H1 (cell line): Measurements from ENCODE around the gene C8B. TPM values are rescaled to one million over a fixed set of nuclear protein-coding genes. Genes with fewer than 3 reads are reported as not detected.

Experiments
- ASH2L ChIP-seq: fragments of 200-600, 300-600 bp; sonication (generic); IDR thresholded peaks from one replicate; pipeline ENCODE4 v1.7.1; 2017; ENCODE audit warnings: low read length
- SIRT6 ChIP-seq: IDR thresholded peaks from one replicate; pipeline ENCODE4 v1.7.1; 2012; ENCODE audit warnings: low read length, inconsistent platforms
- SP2 ChIP-seq: IDR thresholded peaks from 2 replicates; pipeline ENCODE4 v1.6.1; 2012; ENCODE audit warnings: mild to moderate bottlenecking, low read length, inconsistent platforms
- polyA plus RNA-seq, 7 experiments: library from polyadenylated mRNA; depleted of rRNA in 3 of 7; stranded (reverse) in 5 of 7; unstranded in 2 of 7; fragments of >200 nt in 5 of 7; fragments of 200-250 nt in 2 of 7; gene quantifications; 1 replicate in 5 of 7; 2 replicates in 1 of 7; 4 replicates in 1 of 7; pipeline versions ENCODE4 v1.2.1 to v1.2.3, GENCODE V29; 2011 to 2013; ENCODE audit warnings: missing spikeins in 2 of 7, mixed read lengths in 2 of 7
- total RNA-seq: library from RNA; stranded (reverse); fragmentation: NEBNext Ultra II Directional; extraction: Animal tissue kit (Norgen Biotek cat#: 25700); gene quantifications from 2 replicates; pipeline ENCODE4 v1.2.1, GENCODE V29; 2021
- TF ChIP-seq, protein P1 (sequence below): fragments of 300-600 bp; sonication (generic); IDR thresholded peaks from 2 replicates; pipeline ENCODE4 v1.7.1; 2012; ENCODE audit warnings: low read length, moderate library complexity, mild to moderate bottlenecking, inconsistent platforms; ENCODE audit not compliant: insufficient replicate concordance

Gene C8B
- total and polyA plus RNA-seq, 2 of the 8 experiments (the other 6 are each of a cell fraction or from before 2014, with no cell fraction given): not detected

DNA sequence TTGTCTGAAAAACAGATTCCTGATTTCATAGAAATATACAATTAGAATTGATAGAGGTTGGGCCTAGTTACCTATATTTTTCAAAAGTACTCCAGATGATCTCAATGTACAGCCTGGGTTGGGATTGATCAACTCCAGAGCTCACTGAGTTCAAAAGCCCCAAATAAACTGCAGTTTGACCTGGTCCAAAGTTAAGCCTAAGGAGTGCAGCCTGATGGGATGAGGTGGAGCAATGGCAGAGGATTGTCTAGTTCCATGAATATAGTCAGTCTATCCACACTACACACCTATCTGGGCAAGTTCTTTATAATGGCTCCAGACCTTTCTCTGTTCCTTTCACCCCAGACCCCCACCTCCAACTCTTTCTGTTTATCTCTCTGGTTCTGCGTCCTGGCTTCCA lies 62.0 kb downstream of the C8B start (continued):
- TF ChIP-seq, protein P1, sequence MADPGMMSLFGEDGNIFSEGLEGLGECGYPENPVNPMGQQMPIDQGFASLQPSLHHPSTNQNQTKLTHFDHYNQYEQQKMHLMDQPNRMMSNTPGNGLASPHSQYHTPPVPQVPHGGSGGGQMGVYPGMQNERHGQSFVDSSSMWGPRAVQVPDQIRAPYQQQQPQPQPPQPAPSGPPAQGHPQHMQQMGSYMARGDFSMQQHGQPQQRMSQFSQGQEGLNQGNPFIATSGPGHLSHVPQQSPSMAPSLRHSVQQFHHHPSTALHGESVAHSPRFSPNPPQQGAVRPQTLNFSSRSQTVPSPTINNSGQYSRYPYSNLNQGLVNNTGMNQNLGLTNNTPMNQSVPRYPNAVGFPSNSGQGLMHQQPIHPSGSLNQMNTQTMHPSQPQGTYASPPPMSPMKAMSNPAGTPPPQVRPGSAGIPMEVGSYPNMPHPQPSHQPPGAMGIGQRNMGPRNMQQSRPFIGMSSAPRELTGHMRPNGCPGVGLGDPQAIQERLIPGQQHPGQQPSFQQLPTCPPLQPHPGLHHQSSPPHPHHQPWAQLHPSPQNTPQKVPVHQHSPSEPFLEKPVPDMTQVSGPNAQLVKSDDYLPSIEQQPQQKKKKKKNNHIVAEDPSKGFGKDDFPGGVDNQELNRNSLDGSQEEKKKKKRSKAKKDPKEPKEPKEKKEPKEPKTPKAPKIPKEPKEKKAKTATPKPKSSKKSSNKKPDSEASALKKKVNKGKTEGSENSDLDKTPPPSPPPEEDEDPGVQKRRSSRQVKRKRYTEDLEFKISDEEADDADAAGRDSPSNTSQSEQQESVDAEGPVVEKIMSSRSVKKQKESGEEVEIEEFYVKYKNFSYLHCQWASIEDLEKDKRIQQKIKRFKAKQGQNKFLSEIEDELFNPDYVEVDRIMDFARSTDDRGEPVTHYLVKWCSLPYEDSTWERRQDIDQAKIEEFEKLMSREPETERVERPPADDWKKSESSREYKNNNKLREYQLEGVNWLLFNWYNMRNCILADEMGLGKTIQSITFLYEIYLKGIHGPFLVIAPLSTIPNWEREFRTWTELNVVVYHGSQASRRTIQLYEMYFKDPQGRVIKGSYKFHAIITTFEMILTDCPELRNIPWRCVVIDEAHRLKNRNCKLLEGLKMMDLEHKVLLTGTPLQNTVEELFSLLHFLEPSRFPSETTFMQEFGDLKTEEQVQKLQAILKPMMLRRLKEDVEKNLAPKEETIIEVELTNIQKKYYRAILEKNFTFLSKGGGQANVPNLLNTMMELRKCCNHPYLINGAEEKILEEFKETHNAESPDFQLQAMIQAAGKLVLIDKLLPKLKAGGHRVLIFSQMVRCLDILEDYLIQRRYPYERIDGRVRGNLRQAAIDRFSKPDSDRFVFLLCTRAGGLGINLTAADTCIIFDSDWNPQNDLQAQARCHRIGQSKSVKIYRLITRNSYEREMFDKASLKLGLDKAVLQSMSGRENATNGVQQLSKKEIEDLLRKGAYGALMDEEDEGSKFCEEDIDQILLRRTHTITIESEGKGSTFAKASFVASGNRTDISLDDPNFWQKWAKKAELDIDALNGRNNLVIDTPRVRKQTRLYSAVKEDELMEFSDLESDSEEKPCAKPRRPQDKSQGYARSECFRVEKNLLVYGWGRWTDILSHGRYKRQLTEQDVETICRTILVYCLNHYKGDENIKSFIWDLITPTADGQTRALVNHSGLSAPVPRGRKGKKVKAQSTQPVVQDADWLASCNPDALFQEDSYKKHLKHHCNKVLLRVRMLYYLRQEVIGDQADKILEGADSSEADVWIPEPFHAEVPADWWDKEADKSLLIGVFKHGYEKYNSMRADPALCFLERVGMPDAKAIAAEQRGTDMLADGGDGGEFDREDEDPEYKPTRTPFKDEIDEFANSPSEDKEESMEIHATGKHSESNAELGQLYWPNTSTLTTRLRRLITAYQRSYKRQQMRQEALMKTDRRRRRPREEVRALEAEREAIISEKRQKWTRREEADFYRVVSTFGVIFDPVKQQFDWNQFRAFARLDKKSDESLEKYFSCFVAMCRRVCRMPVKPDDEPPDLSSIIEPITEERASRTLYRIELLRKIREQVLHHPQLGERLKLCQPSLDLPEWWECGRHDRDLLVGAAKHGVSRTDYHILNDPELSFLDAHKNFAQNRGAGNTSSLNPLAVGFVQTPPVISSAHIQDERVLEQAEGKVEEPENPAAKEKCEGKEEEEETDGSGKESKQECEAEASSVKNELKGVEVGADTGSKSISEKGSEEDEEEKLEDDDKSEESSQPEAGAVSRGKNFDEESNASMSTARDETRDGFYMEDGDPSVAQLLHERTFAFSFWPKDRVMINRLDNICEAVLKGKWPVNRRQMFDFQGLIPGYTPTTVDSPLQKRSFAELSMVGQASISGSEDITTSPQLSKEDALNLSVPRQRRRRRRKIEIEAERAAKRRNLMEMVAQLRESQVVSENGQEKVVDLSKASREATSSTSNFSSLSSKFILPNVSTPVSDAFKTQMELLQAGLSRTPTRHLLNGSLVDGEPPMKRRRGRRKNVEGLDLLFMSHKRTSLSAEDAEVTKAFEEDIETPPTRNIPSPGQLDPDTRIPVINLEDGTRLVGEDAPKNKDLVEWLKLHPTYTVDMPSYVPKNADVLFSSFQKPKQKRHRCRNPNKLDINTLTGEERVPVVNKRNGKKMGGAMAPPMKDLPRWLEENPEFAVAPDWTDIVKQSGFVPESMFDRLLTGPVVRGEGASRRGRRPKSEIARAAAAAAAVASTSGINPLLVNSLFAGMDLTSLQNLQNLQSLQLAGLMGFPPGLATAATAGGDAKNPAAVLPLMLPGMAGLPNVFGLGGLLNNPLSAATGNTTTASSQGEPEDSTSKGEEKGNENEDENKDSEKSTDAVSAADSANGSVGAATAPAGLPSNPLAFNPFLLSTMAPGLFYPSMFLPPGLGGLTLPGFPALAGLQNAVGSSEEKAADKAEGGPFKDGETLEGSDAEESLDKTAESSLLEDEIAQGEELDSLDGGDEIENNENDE: no peak
- no peak for TF ChIP-seq SIRT6
- no peak for TF ChIP-seq ASH2L
- TF ChIP-seq SP2: no peak
- TF ChIP-seq, all 59 proteins: peak for 0
